ENCODE results near the gene YDJC. TPM values are rescaled to one million over a fixed set of nuclear protein-coding genes. Genes with fewer than 3 reads are reported as not detected.
A peak's percentile ranks its signal among the peaks of the same experiment; 100 is the strongest.

Gene YDJC
- total and polyA plus RNA-seq, 9 of the 15 experiments (the other 6 are each of a cell fraction or from before 2014, with no cell fraction given): 13.5 to 871 (median 164) TPM

GRCh38 chr22:21652010-21652546, 22.3 kb upstream of the YDJC start (continued):
- TF ChIP-seq RNF219 (CRISPR knock-in tag; IDR thresholded peaks at IDR 0.05): no peak
- no peak for TF ChIP-seq RFX7 (CRISPR knock-in tag; IDR thresholded peaks at IDR 0.05)
- TF ChIP-seq ZNF347 (CRISPR knock-in tag; IDR thresholded peaks at IDR 0.05; ENCODE audit: low read depth): no peak
- no peak for TF ChIP-seq ZNF41 (CRISPR knock-in tag; conservative IDR thresholded peaks at IDR 0.05)
- no peak for TF ChIP-seq FOXJ2 (tag; IDR thresholded peaks at IDR 0.05)
- TF ChIP-seq THRAP3 (IDR thresholded peaks at IDR 0.05; ENCODE audit: borderline replicate concordance): no peak
- TF ChIP-seq KAT8 (IDR thresholded peaks at IDR 0.05; ENCODE audit: low read depth): no peak
- TF ChIP-seq NFRKB (IDR thresholded peaks at IDR 0.05; ENCODE audit: low read depth): no peak
- TF ChIP-seq NEUROD1 (IDR thresholded peaks at IDR 0.05; ENCODE audit: borderline replicate concordance, low read depth, low read length, partially characterized antibody): peak; percentile 92
- TF ChIP-seq JUN (IDR thresholded peaks at IDR 0.05; ENCODE audit: borderline replicate concordance, low read depth, low read length): peak; percentile 90; the same call in 1 of the 2 replicates
- no peak for TF ChIP-seq JUN (CRISPR knock-in tag; IDR thresholded peaks at IDR 0.05; ENCODE audit: borderline replicate concordance)
- TF ChIP-seq GTF2F1 (IDR thresholded peaks at IDR 0.05; ENCODE audit: low read depth, low read length): peak; percentile 87; the same call in 1 of the 2 replicates
- TF ChIP-seq BHLHE40 (IDR thresholded peaks at IDR 0.05; ENCODE audit: low read length): peak; percentile 8
- peak; percentile 68; the same call in 1 of the 2 replicates for TF ChIP-seq STAT6 (CRISPR knock-in tag; IDR thresholded peaks at IDR 0.05)
- TF ChIP-seq RFX5 (IDR thresholded peaks at IDR 0.05; ENCODE audit: low read depth, low read length): peak; percentile 66
- TF ChIP-seq HCFC1 (IDR thresholded peaks at IDR 0.05; ENCODE audit: low read depth, low read length): peak; percentile 46; the same call in 1 of the 2 replicates
- TF ChIP-seq GATAD2A (IDR thresholded peaks at IDR 0.05): no peak
- TF ChIP-seq CC2D1A (IDR thresholded peaks at IDR 0.05): no peak
- peak in 1 of 2 experiments; percentile 87 for TF ChIP-seq RCOR1 (IDR thresholded peaks at IDR 0.05; ENCODE audit: borderline replicate concordance in 1 of 2, low read depth in 2 of 2, low read length in 2 of 2)
- no peak for TF ChIP-seq DIDO1 (tag; IDR thresholded peaks at IDR 0.05; ENCODE audit: low read depth)
- peak in 1 of 2 experiments; percentile 72; a peak in 2 of 4 replicates for TF ChIP-seq ZMIZ1 (IDR thresholded peaks at IDR 0.05; ENCODE audit: low read depth in 2 of 2, low read length in 2 of 2)
- no peak for TF ChIP-seq TRIM28 (IDR thresholded peaks at IDR 0.05)
- peak; percentile 77; the same call in 1 of the 2 replicates for TF ChIP-seq ZKSCAN1 (IDR thresholded peaks at IDR 0.05; ENCODE audit: low read depth, low read length)

Data from K562 (cell line).